Hippocampal formation (tissue), 2 donors: ENCODE data around the gene FRMD4B.
"Not testable (repeated sequence)": the region's sequence is repeated elsewhere in the genome, so short reads cannot be mapped to it uniquely, and the experiment has no call there.

Experiments used
- DNase-seq, 2 donors: peaks; one replicate each; lab custom pipeline; 2025; lab: John Stamatoyannopoulos, UW

FRMD4B gene

GRCh38 chr3:69283913-69284611, 101.8 kb downstream of the FRMD4B start:
- no peak for DNase-seq

- DNase-seq = no peak
These were observed 102.4 kb downstream of the FRMD4B start for GRCh38 chr3:69283496-69283895.

- DNase-seq = no peak
These were observed 103.7 kb downstream of the FRMD4B start for GRCh38 chr3:69282181-69282580.

- not testable (repeated sequence) for DNase-seq
These were observed 108.5 kb downstream of the FRMD4B start for GRCh38 chr3:69277403-69277802.

GRCh38 chr3:69276884-69277283, 109.0 kb downstream of the FRMD4B start:
- no peak for DNase-seq

GRCh38 chr3:69276191-69276590, 109.7 kb downstream of the FRMD4B start:
- DNase-seq = not testable (repeated sequence)

GRCh38 chr3:69273896-69274295, 112.0 kb downstream of the FRMD4B start:
- no peak for DNase-seq

- no peak for DNase-seq
These were observed 113.3 kb downstream of the FRMD4B start for GRCh38 chr3:69272556-69272955.

GRCh38 chr3:69271098-69271497, 114.8 kb downstream of the FRMD4B start:
- peak; percentile 7 to 27 for DNase-seq

- DNase-seq = no peak
These were observed 119.3 kb downstream of the FRMD4B start for GRCh38 chr3:69266585-69266984.

- not testable (repeated sequence) for DNase-seq
These were observed 119.8 kb downstream of the FRMD4B start for GRCh38 chr3:69266071-69266470.

- not testable (repeated sequence) for DNase-seq
These were observed 125.0 kb downstream of the FRMD4B start for GRCh38 chr3:69260843-69261405.

- no peak for DNase-seq
These were observed 125.6 kb downstream of the FRMD4B start for GRCh38 chr3:69260216-69260787.

- no peak for DNase-seq
These were observed 126.8 kb downstream of the FRMD4B start for GRCh38 chr3:69259125-69259524.

- DNase-seq = no peak
These were observed 130.0 kb downstream of the FRMD4B start for GRCh38 chr3:69255928-69256327.

- DNase-seq = no peak
These were observed 131.5 kb downstream of the FRMD4B start for GRCh38 chr3:69254351-69254750.

GRCh38 chr3:69252631-69253030, 133.3 kb downstream of the FRMD4B start:
- DNase-seq = no peak

GRCh38 chr3:69252141-69252540, 133.7 kb downstream of the FRMD4B start:
- no peak for DNase-seq

GRCh38 chr3:69251078-69251805, 134.6 kb downstream of the FRMD4B start:
- no peak for DNase-seq

GRCh38 chr3:69250014-69250413, 135.9 kb downstream of the FRMD4B start:
- peak; percentile 47 to 57 for DNase-seq

- DNase-seq = no peak
These were observed 136.9 kb downstream of the FRMD4B start for GRCh38 chr3:69249001-69249400.

- no peak for DNase-seq
These were observed 137.5 kb downstream of the FRMD4B start for GRCh38 chr3:69248436-69248835.

GRCh38 chr3:69246612-69247011, 139.3 kb downstream of the FRMD4B start:
- no peak for DNase-seq
